SK-N-SH (cell line): Measurements from ENCODE around the gene WDR44. TPM values are rescaled to one million over a fixed set of nuclear protein-coding genes. Genes with fewer than 3 reads are reported as not detected.

Experiments used
- CTCF ChIA-PET: fragments of 300-600, 350-600 bp; formaldehyde crosslinking; extraction: SDS; loops from one replicate; lab custom pipeline; 2021; lab: Yijun Ruan, JAX
- POLR2A ChIA-PET: fragments of 350-600 bp; sonication (Branson Sonifier 250); formaldehyde crosslinking; extraction: SDS; loops from one replicate; lab custom pipeline; 2020; ENCODE audit warnings: antibody characterized with exemption, inconsistent platforms; lab: Yijun Ruan, JAX
- DNase-seq: peaks from one replicate; pipeline ENCODE4 v3.0.0; 2012
- H2AFZ ChIP-seq: fragments of 200-600 bp; sonication (generic); 2 replicates; pipeline ENCODE4 v1.8.1; 2016; ENCODE audit warnings: antibody characterized with exemption, mild to moderate bottlenecking, low read depth
- H3F3A ChIP-seq: fragments of 200-600 bp; sonication (generic); replicated peaks from 2 replicates; pipeline ENCODE3; 2016; ENCODE audit warnings: antibody characterized with exemption, mild to moderate bottlenecking; ENCODE audit not compliant: insufficient read depth
- H3K27ac ChIP-seq, 2 experiments: fragments of 200-500 bp in 1 of 2; fragments of 200-600 bp in 1 of 2; sonication (Bioruptor generic) in 1 of 2; sonication (generic), shearing (Covaris generic) in 1 of 2; 2 replicates each; pipeline versions ENCODE4 v1.5.1 to v1.6.1; 2014 to 2016; ENCODE audit warnings: low read depth in 2 of 2, inconsistent platforms in 1 of 2, low read length in 1 of 2, mild to moderate bottlenecking in 1 of 2, mixed read lengths in 1 of 2
- H3K27me3 ChIP-seq: fragments of 200-600 bp; sonication (generic), shearing (Covaris generic); 2 replicates; pipeline ENCODE4 v1.6.1; 2016; ENCODE audit warnings: mixed run types; ENCODE audit not compliant: insufficient read depth
- H3K36me3 ChIP-seq, 2 experiments: fragments of 200-500 bp in 1 of 2; fragments of 200-600 bp in 1 of 2; sonication (Bioruptor generic) in 1 of 2; sonication (generic) in 1 of 2; replicated peaks in 1 of 2; 2 replicates each; pipeline versions ENCODE3 to v1.5.1; 2014 to 2016; ENCODE audit warnings: low read length in 1 of 2, mild to moderate bottlenecking in 1 of 2; ENCODE audit not compliant: insufficient read depth in 2 of 2, control insufficient read depth in 1 of 2
- H3K4me1 ChIP-seq, 2 experiments: fragments of 200-500 bp in 1 of 2; fragments of 200-600 bp in 1 of 2; sonication (Bioruptor generic) in 1 of 2; sonication (generic), shearing (Covaris generic) in 1 of 2; 2 replicates each; pipeline versions ENCODE4 v1.5.1 to v1.6.1; 2014 to 2016; ENCODE audit warnings: low read depth in 1 of 2, low read length in 1 of 2, mixed run types in 1 of 2; ENCODE audit not compliant: insufficient read depth in 2 of 2, control insufficient read depth in 1 of 2
- H3K4me2 ChIP-seq: fragments of 200-600 bp; sonication (generic), shearing (Covaris generic); 2 replicates; pipeline ENCODE4 v1.6.1; 2017; ENCODE audit warnings: mixed run types
- H3K4me3 ChIP-seq, 2 experiments: fragments of 200-500 bp in 1 of 2; fragments of 200-600 bp in 1 of 2; sonication (Bioruptor generic) in 1 of 2; sonication (generic), shearing (Covaris generic) in 1 of 2; 2 replicates each; pipeline versions ENCODE4 v1.5.1 to v1.8.1; 2014 to 2016; ENCODE audit warnings: low read depth in 2 of 2, inconsistent platforms in 1 of 2, low read length in 1 of 2, mild to moderate bottlenecking in 1 of 2, mixed read lengths in 1 of 2, moderate library complexity in 1 of 2
- H3K79me2 ChIP-seq: fragments of 200-600 bp; sonication (generic); 2 replicates; pipeline ENCODE4 v1.8.1; 2017; ENCODE audit warnings: mild to moderate bottlenecking; ENCODE audit not compliant: insufficient read depth
- H3K9ac ChIP-seq: fragments of 200-600 bp; sonication (generic); 2 replicates; pipeline ENCODE4 v1.6.1; 2017; ENCODE audit warnings: mixed run types
- H3K9me2 ChIP-seq: fragments of 200-600 bp; sonication (generic); 2 replicates; pipeline ENCODE4 v1.6.1; 2017; ENCODE audit warnings: mixed run types
- H3K9me3 ChIP-seq: fragments of 200-600 bp; sonication (generic); 2 replicates; pipeline ENCODE4 v1.6.1; 2017; ENCODE audit warnings: mixed run types, mild to moderate bottlenecking, moderate library complexity
- H4K20me1 ChIP-seq: fragments of 200-600 bp; sonication (generic); 2 replicates; pipeline ENCODE4 v1.6.1; 2017; ENCODE audit warnings: mild to moderate bottlenecking, mixed run types; ENCODE audit not compliant: insufficient read depth
- CHD2 ChIP-seq: fragments of 150-350 bp; IDR thresholded peaks from 2 replicates; pipeline ENCODE4 v1.6.1; 2018; ENCODE audit warnings: low read length; ENCODE audit not compliant: partially characterized antibody
- CTCF ChIP-seq: fragments of 200-600 bp; sonication (generic); IDR thresholded peaks from 2 replicates; pipeline ENCODE4 v1.6.1; 2017; ENCODE audit warnings: antibody characterized with exemption, mild to moderate bottlenecking, moderate library complexity
- EZH2phosphoT487 ChIP-seq: fragments of 200-600 bp; sonication (generic); IDR thresholded peaks from 2 replicates; pipeline ENCODE4 v1.6.1; 2017; ENCODE audit warnings: low read depth, mixed run types, mild to moderate bottlenecking, antibody characterized with exemption, moderate library complexity, borderline replicate concordance
- GATA2 ChIP-seq: sonication (generic); formaldehyde crosslinking; IDR thresholded peaks from 2 replicates; pipeline ENCODE4 v1.5.0; 2020; ENCODE audit warnings: mild to moderate bottlenecking, missing genetic modification reagents
- NFIC ChIP-seq: IDR thresholded peaks from 2 replicates; pipeline ENCODE4 v1.4.0; 2012; ENCODE audit warnings: borderline replicate concordance
- RAD21 ChIP-seq: IDR thresholded peaks from 2 replicates; pipeline ENCODE4 v1.6.1; 2012; ENCODE audit warnings: mild to moderate bottlenecking, low read length
- RFX5 ChIP-seq: IDR thresholded peaks from 2 replicates; pipeline ENCODE4 v1.6.1; 2012; ENCODE audit warnings: mild to moderate bottlenecking, improper control_type of control experiment, low read length
- TCF12 ChIP-seq: IDR thresholded peaks from 2 replicates; pipeline ENCODE4 v1.4.0; 2012
- ZBTB33 ChIP-seq: IDR thresholded peaks from 2 replicates; pipeline ENCODE4 v1.4.0; 2012; ENCODE audit warnings: low read depth, borderline replicate concordance
- WGBS: methylation state at CpG from one replicate; pipeline ENCODE4 v1.1.6; 2017; ENCODE audit warnings: low lambda C conversion rate; 5-methylcytosine and 5-hydroxymethylcytosine counted together
- polyA plus RNA-seq, 3 experiments: library from polyadenylated mRNA; depleted of rRNA; stranded (reverse); fragments of >200 nt; gene quantifications; 2 replicates each; pipeline ENCODE4 v1.2.3, GENCODE V29; 2012

Gene WDR44
- polyA plus RNA-seq, 1 of the 3 experiments (the other 2 are of a cell fraction): 5.3 TPM

- WGBS: 84% methylated on average over 1 of the region's 1 CpG
- H3K9ac ChIP-seq: no peak overlapping the region
- H3K36me3 ChIP-seq: no peaks in the 10 kb centered on the region
- H3K9me2 ChIP-seq: no peaks in the 10 kb centered on the region
- no peaks in the 10 kb centered on the region for H3K27me3 ChIP-seq
- H3K4me2 ChIP-seq: no peak overlapping the region
- H3K9me3 ChIP-seq: no peaks in the 10 kb centered on the region
- H3K4me3 ChIP-seq: no peak overlapping the region
- peaks cover 90% of the 10 kb centered on the region for H3K79me2 ChIP-seq
- H2AFZ ChIP-seq: no peak overlapping the region
- TF ChIP-seq EZH2phosphoT487: no peak
- no peak for TF ChIP-seq GATA2 (CRISPR knock-in tag)
- H4K20me1 ChIP-seq: peaks cover 73% of the 10 kb centered on the region
- ChIA-PET CTCF (no interaction called here), POLR2A (no interaction called here)
- peaks cover 0 to 3% of the 10 kb centered on the region in 2 experiments; a peak in 1 of 4 replicates for H3K4me1 ChIP-seq
- H3F3A ChIP-seq: peaks cover 10% of the 10 kb centered on the region
- H3K27ac ChIP-seq: peak overlapping the region in 1 of 2 experiments; percentile 28; a peak in 1 of 4 replicates
- no peak for DNase-seq
These were observed 4.8 kb downstream of the WDR44 start for GRCh38 chrX:118350706-118351105.

GRCh38 chrX:118352566-118352965, 6.7 kb downstream of the WDR44 start:
- no peak for DNase-seq
- Histone ChIP-seq H3K4me3 (no peak overlapping the region), H3F3A (peaks cover 10% of the 10 kb centered on the region), H3K4me1 (peaks cover 0 to 7% of the 10 kb centered on the region in 2 experiments; a peak in 1 of 4 replicates), H3K36me3 (no peaks in the 10 kb centered on the region), H4K20me1 (peaks cover 78% of the 10 kb centered on the region), H3K27me3 (no peaks in the 10 kb centered on the region), H3K9ac (no peak overlapping the region), H3K9me3 (no peaks in the 10 kb centered on the region), H2AFZ (no peak overlapping the region), H3K27ac (no peak overlapping the region), H3K9me2 (no peaks in the 10 kb centered on the region), H3K79me2 (peaks cover 88% of the 10 kb centered on the region), H3K4me2 (no peak overlapping the region)
- ChIA-PET POLR2A (no interaction called here), CTCF (no interaction called here)
- TF ChIP-seq RAD21 (no peak), TCF12 (no peak), RFX5 (no peak), CTCF (no peak), NFIC (no peak), CHD2 (no peak)

- peaks cover 71% of the 10 kb centered on the region for H4K20me1 ChIP-seq
- no peak overlapping the region for H3K9ac ChIP-seq
- ChIA-PET POLR2A (no interaction called here), CTCF (no interaction called here)
- TF ChIP-seq CHD2 (no peak), ZBTB33 (no peak)
- H3K27me3 ChIP-seq: no peaks in the 10 kb centered on the region
- peaks cover 10% of the 10 kb centered on the region for H3F3A ChIP-seq
- H3K4me1 ChIP-seq: peaks cover 0 to 5% of the 10 kb centered on the region in 2 experiments; a peak in 1 of 4 replicates
- H3K79me2 ChIP-seq: peaks cover 87% of the 10 kb centered on the region
- H3K9me3 ChIP-seq: no peaks in the 10 kb centered on the region
- 43% methylated on average over 4 of the region's 4 CpGs for WGBS
- H3K9me2 ChIP-seq: no peaks in the 10 kb centered on the region
- H3K4me3 ChIP-seq: no peak overlapping the region
- no peaks in the 10 kb centered on the region for H3K36me3 ChIP-seq
- no peak overlapping the region for H3K27ac ChIP-seq
- H3K4me2 ChIP-seq: no peak overlapping the region
- no peak overlapping the region for H2AFZ ChIP-seq
- no peak for DNase-seq
These were observed 7.4 kb downstream of the WDR44 start for GRCh38 chrX:118353081-118353850.
